HepG2 (cell line): ENCODE results near the gene C19orf73. TPM values are rescaled to one million over a fixed set of nuclear protein-coding genes. Genes with fewer than 3 reads are reported as not detected.

ENCODE experiments used
- ATAC-seq: fragments of 200-7000 bp; cut with Tn5 transposase; 3 replicates; pipeline ENCODE4 v1.9.1; 2020; ENCODE audit warnings: mild to moderate bottlenecking, moderate library complexity
- BruUV-seq: library from RNA; stranded (reverse); fragments of 400-500 nt; replicated peaks from 2 replicates; lab custom pipeline; 2021; lab: Mats Ljungman, UMichigan
- CTCF ChIA-PET: fragments of 300-600 bp; formaldehyde crosslinking; extraction: SDS; loops from one replicate; lab custom pipeline; 2021; ENCODE audit warnings: low total read pairs, inconsistent platforms, low intra/inter-chr PET ratio; lab: Yijun Ruan, JAX
- POLR2A ChIA-PET: fragments of 350-600 bp; sonication (Branson Sonifier 250); formaldehyde crosslinking; loops from one replicate; lab custom pipeline; 2020; ENCODE audit warnings: antibody characterized with exemption, inconsistent platforms; lab: Yijun Ruan, JAX
- DNase-seq: peaks from one replicate; pipeline ENCODE4 v3.0.0-alpha.2; 2015; ENCODE audit warnings: low spot score
- FAIRE-seq: peaks from 3 replicates; lab custom pipeline; 2011; peaks lifted over from hg19 to GRCh38; lab: Jason Lieb, UNC
- H2AFZ ChIP-seq: one replicate; pipeline ENCODE4 v1.6.1; 2011; ENCODE audit warnings: low read length, inconsistent platforms
- H3K27ac ChIP-seq: fragments of 300-600 bp; 3 replicates; pipeline ENCODE4 v1.8.0; 2011; ENCODE audit warnings: mixed run types, mild to moderate bottlenecking, mixed read lengths, low read length, inconsistent platforms; ENCODE audit not compliant: insufficient read depth; ENCODE audit errors: extremely low read length
- H3K27me3 ChIP-seq, 2 experiments: fragments of 200-600 bp in 1 of 2; 2 replicates in 1 of 2; 3 replicates in 1 of 2; pipeline versions ENCODE4 v1.6.0 to v1.8.0; 2011; ENCODE audit warnings: low read length in 2 of 2, mild to moderate bottlenecking in 2 of 2, moderate library complexity in 2 of 2, inconsistent platforms in 1 of 2; ENCODE audit not compliant: insufficient read depth in 2 of 2, control insufficient read depth in 1 of 2
- H3K36me3 ChIP-seq, 2 experiments: fragments of 200-600 bp in 1 of 2; replicated peaks in 1 of 2; 2 replicates in 1 of 2; 3 replicates in 1 of 2; pipeline versions ENCODE4 v1.5.1 to v1.8.0; 2011; ENCODE audit warnings: low read length in 2 of 2, inconsistent platforms in 1 of 2; ENCODE audit not compliant: insufficient read depth in 2 of 2, control insufficient read depth in 1 of 2
- H3K4me1 ChIP-seq: 2 replicates; pipeline ENCODE4 v1.5.1; 2012; ENCODE audit warnings: low read length, inconsistent platforms; ENCODE audit not compliant: insufficient read depth
- H3K4me2 ChIP-seq: 2 replicates; pipeline ENCODE4 v1.6.0; 2011; ENCODE audit warnings: low read depth, low read length, inconsistent platforms
- H3K4me3 ChIP-seq, 3 experiments: fragments of 200-600 bp in 1 of 3; sonication (generic), shearing (Covaris generic) in 1 of 3; replicated peaks in 1 of 3; 2 replicates each; pipeline ENCODE4 v1.5.1; 2011 to 2016; ENCODE audit warnings: low read length in 3 of 3, inconsistent platforms in 2 of 3, low read depth in 2 of 3, mild to moderate bottlenecking in 2 of 3, control low read depth in 1 of 3, mixed read lengths in 1 of 3; ENCODE audit not compliant: insufficient read depth in 1 of 3
- H3K79me2 ChIP-seq: one replicate; pipeline ENCODE4 v1.6.1; 2011; ENCODE audit warnings: low read length, inconsistent platforms; ENCODE audit not compliant: insufficient read depth
- H3K9ac ChIP-seq: 2 replicates; pipeline ENCODE4 v1.6.0; 2011; ENCODE audit warnings: mild to moderate bottlenecking, low read depth, low read length, inconsistent platforms; ENCODE audit not compliant: insufficient read depth
- H3K9me3 ChIP-seq: 2 replicates; pipeline ENCODE4 v1.5.1; 2012; ENCODE audit warnings: mild to moderate bottlenecking, low read length
- H4K20me1 ChIP-seq: 2 replicates; pipeline ENCODE4 v1.6.0; 2011; ENCODE audit warnings: inconsistent platforms, mild to moderate bottlenecking, low read length, moderate library complexity; ENCODE audit not compliant: insufficient read depth
- AGO2 ChIP-seq: fragments of 200-400 bp; formaldehyde crosslinking; optimal IDR thresholded peaks from 2 replicates; pipeline ENCODE3; 2017; ENCODE audit warnings: mild to moderate bottlenecking, low read depth, low read length, moderate library complexity
- BRCA1 ChIP-seq: sonication (generic); formaldehyde crosslinking; IDR thresholded peaks from 2 replicates; pipeline ENCODE4 v1.4.0; 2020; ENCODE audit warnings: missing genetic modification reagents
- HNRNPL ChIP-seq: fragments of 200-400 bp; formaldehyde crosslinking; IDR thresholded peaks from 2 replicates; pipeline ENCODE4 v1.6.1; 2017; ENCODE audit warnings: mild to moderate bottlenecking, low read depth, low read length
- RFX3 ChIP-seq: IDR thresholded peaks from 2 replicates; pipeline ENCODE4 v1.6.1; 2016; ENCODE audit warnings: missing biosample characterization, missing genetic modification reagents
- SIX1 ChIP-seq: sonication (generic); formaldehyde crosslinking; IDR thresholded peaks from 2 replicates; pipeline ENCODE4 v1.4.0; 2020; ENCODE audit warnings: missing genetic modification reagents, borderline replicate concordance
- TBX3 ChIP-seq: fragments of 450-650 bp; IDR thresholded peaks from 2 replicates; pipeline ENCODE4 v1.6.1; 2017; ENCODE audit warnings: antibody characterized with exemption, mild to moderate bottlenecking, inconsistent platforms, borderline replicate concordance
- TEAD3 ChIP-seq: optimal IDR thresholded peaks from 2 replicates; pipeline ENCODE3; 2016; ENCODE audit warnings: borderline replicate concordance
- THAP7 ChIP-seq: sonication (generic); formaldehyde crosslinking; IDR thresholded peaks from 2 replicates; pipeline ENCODE4 v1.8.1; 2023; ENCODE audit warnings: mild to moderate bottlenecking, missing genetic modification reagents
- ZBTB25 ChIP-seq: IDR thresholded peaks from 2 replicates; pipeline ENCODE4 v1.6.1; 2018; ENCODE audit warnings: missing genetic modification reagents
- ZBTB3 ChIP-seq: sonication (generic); formaldehyde crosslinking; IDR thresholded peaks from 2 replicates; pipeline ENCODE4 v1.4.0; 2020; ENCODE audit warnings: low read depth, mild to moderate bottlenecking, moderate library complexity, missing genetic modification reagents, borderline replicate concordance
- ZFP1 ChIP-seq: IDR thresholded peaks from 2 replicates; pipeline ENCODE4 v1.6.1; 2016
- ZFP91 ChIP-seq: sonication (generic); formaldehyde crosslinking; IDR thresholded peaks from 2 replicates; pipeline ENCODE4 v1.9.0; 2022; ENCODE audit warnings: missing genetic modification reagents, mild to moderate bottlenecking, borderline replicate concordance
- ZNF276 ChIP-seq: sonication (generic); formaldehyde crosslinking; IDR thresholded peaks from 2 replicates; pipeline ENCODE4 v1.4.0; 2020; ENCODE audit warnings: mild to moderate bottlenecking, low read depth, missing genetic modification reagents
- ZNF280B ChIP-seq: sonication (generic); formaldehyde crosslinking; IDR thresholded peaks from 2 replicates; pipeline ENCODE4 v1.5.0; 2020; ENCODE audit warnings: missing genetic modification reagents, mild to moderate bottlenecking, borderline replicate concordance
- ZNF562 ChIP-seq: sonication (generic); formaldehyde crosslinking; IDR thresholded peaks from 2 replicates; pipeline ENCODE4 v1.8.0; 2022; ENCODE audit warnings: missing genetic modification reagents, borderline replicate concordance
- ZNF790 ChIP-seq: sonication (generic); formaldehyde crosslinking; IDR thresholded peaks from 2 replicates; pipeline ENCODE4 v1.8.0; 2022; ENCODE audit warnings: missing genetic modification reagents, mild to moderate bottlenecking, borderline replicate concordance
- ZZZ3 ChIP-seq: sonication (generic); formaldehyde crosslinking; IDR thresholded peaks from 2 replicates; pipeline ENCODE4 v1.4.0; 2020; ENCODE audit warnings: missing genetic modification reagents, mild to moderate bottlenecking, borderline replicate concordance
- WGBS: methylation state at CpG from one replicate; pipeline ENCODE4 v1.1.6; 2017; ENCODE audit warnings: low lambda C conversion rate; 5-methylcytosine and 5-hydroxymethylcytosine counted together
- in situ Hi-C: cut with HindIII; loops from 2 replicates; pipeline ENCODE4 v1.10.0; 2017; ENCODE audit warnings: low pct_unique_long_range_greater_than_20kb; ENCODE audit not compliant: extremely low pct_ligation_motif_present
- intact Hi-C: fragments of 100-400 bp; cut with micrococcal nuclease; formaldehyde crosslinking; loops from one replicate; pipeline ENCODE4 v1.10.0; 2022; ENCODE audit not compliant: unreplicated experiment
- polyA plus RNA-seq, 8 experiments: library from polyadenylated mRNA; depleted of rRNA in 3 of 8; stranded (reverse) in 7 of 8; unstranded in 1 of 8; fragments of >200 nt; fragmentation: Illumina TruSeq in 4 of 8; extraction: Trizol in 4 of 8; gene quantifications; 2 replicates each; pipeline versions ENCODE4 v1.2.1 to v1.2.3, GENCODE V29; 2011 to 2016; ENCODE audit warnings: low read depth in 4 of 8, missing spikeins in 1 of 8, mixed read lengths in 1 of 8; ENCODE audit not compliant: insufficient read depth in 1 of 8
- total RNA-seq, 5 experiments: library from RNA; depleted of rRNA; stranded (reverse); fragments of >200 nt; fragmentation: Illumina TruSeq; extraction: Trizol; gene quantifications; 2 replicates each; pipeline ENCODE4 v1.2.3, GENCODE V29; 2016; ENCODE audit warnings: low read depth in 1 of 5

C19orf73 gene
- total and polyA plus RNA-seq, 2 of the 13 experiments (the other 11 are each of a cell fraction or from before 2014, with no cell fraction given) = 1.4 to 1.5 TPM

- in situ Hi-C loops (no loop called here), intact Hi-C loops (no loop called here)
- no peak for FAIRE-seq
- H3K4me3 ChIP-seq = no peak overlapping the region
- H2AFZ ChIP-seq = no peak overlapping the region
- ChIA-PET CTCF (no interaction called here), POLR2A (interaction anchor here (1.0 to 1.2 kb wide), 3 partner anchors 10 to 25 kb away, joined by 3 to 4 read pairs (median 4); no protein-coding TSS in a partner anchor)
- no peaks in the 10 kb centered on the region for H3K79me2 ChIP-seq
- peak overlapping the region; percentile 33; the same call in 1 of the 2 replicates for H3K4me2 ChIP-seq
- H3K9me3 ChIP-seq = no peaks in the 10 kb centered on the region
- no peak for ATAC-seq
- H3K27ac ChIP-seq = no peak overlapping the region
- no peak overlapping the region for H3K9ac ChIP-seq
- BruUV-seq = no TSS peak
- DNase-seq = no peak
- H4K20me1 ChIP-seq = no peaks in the 10 kb centered on the region
- H3K4me1 ChIP-seq = peaks cover 45% of the 10 kb centered on the region
- H3K27me3 ChIP-seq = no peaks in the 10 kb centered on the region
- no peaks in the 10 kb centered on the region for H3K36me3 ChIP-seq
- 77% methylated on average over 13 of the region's 13 CpGs for WGBS
- TF ChIP-seq TBX3 (no peak), ZNF276 (CRISPR knock-in tag) (no peak), ZZZ3 (no peak), ZFP1 (CRISPR knock-in tag) (no peak), SIX1 (CRISPR knock-in tag) (no peak), ZNF562 (no peak), BRCA1 (CRISPR knock-in tag) (no peak), ZBTB25 (CRISPR knock-in tag) (no peak), ZBTB3 (CRISPR knock-in tag) (no peak), RFX3 (CRISPR knock-in tag) (no peak), HNRNPL (no peak), TEAD3 (peak; percentile 5), ZNF790 (no peak), AGO2 (no peak), ZFP91 (CRISPR knock-in tag) (peak; percentile 28; the same call in 1 of the 2 replicates), THAP7 (CRISPR knock-in tag) (no peak), ZNF280B (CRISPR knock-in tag) (no peak)
Observed at GRCh38 chr19:49160450-49161189, 41.7 kb upstream of the C19orf73 start.
